SK-N-SH treated with all-trans-retinoic acid at 6 μM for 48 hours (cell line): ENCODE data around the gene STAT5A.

Experiments
- ATAC-seq: fragments of 200-7000 bp; cut with Tn5 transposase; 3 replicates; pipeline ENCODE4 v1.9.1; 2020; ENCODE audit warnings: mild to moderate bottlenecking, moderate library complexity
- ARNTL ChIP-seq: fragments of 450-650 bp; formaldehyde crosslinking; IDR thresholded peaks from 2 replicates; pipeline ENCODE4 v1.5.0; 2020; ENCODE audit warnings: low read depth, mild to moderate bottlenecking, moderate library complexity, borderline replicate concordance
- CREB5 ChIP-seq: fragments of 250-450 bp; sonication (Bioruptor Pico); IDR thresholded peaks from 2 replicates; pipeline ENCODE4 v1.5.1; 2020; ENCODE audit warnings: low read depth, mild to moderate bottlenecking, moderate library complexity
- CSDC2 ChIP-seq: fragments of 250-450 bp; sonication (Bioruptor Pico); IDR thresholded peaks from 2 replicates; pipeline ENCODE4 v1.5.0; 2020; ENCODE audit warnings: mild to moderate bottlenecking, moderate library complexity
- CSRNP3 ChIP-seq: fragments of 250-450 bp; sonication (Bioruptor Pico); IDR thresholded peaks from 2 replicates; pipeline ENCODE4 v1.5.1; 2021; ENCODE audit warnings: mild to moderate bottlenecking, moderate library complexity
- ESRRG ChIP-seq: fragments of 250-450 bp; sonication (Bioruptor Pico); IDR thresholded peaks from 2 replicates; pipeline ENCODE4 v1.6.1; 2021; ENCODE audit warnings: mild to moderate bottlenecking
- GLIS3 ChIP-seq: fragments of 250-450 bp; sonication (Bioruptor Pico); IDR thresholded peaks from 2 replicates; pipeline ENCODE4 v1.5.0; 2020; ENCODE audit warnings: mild to moderate bottlenecking, moderate library complexity
- ISL1 ChIP-seq: fragments of 250-450 bp; sonication (Bioruptor Pico); IDR thresholded peaks from 2 replicates; pipeline ENCODE4 v2.1.2; 2022; ENCODE audit warnings: mild to moderate bottlenecking, moderate library complexity
- OSR1 ChIP-seq: fragments of 250-450 bp; sonication (Bioruptor Pico); IDR thresholded peaks from 2 replicates; pipeline ENCODE4 v1.8.0; 2022; ENCODE audit warnings: moderate library complexity, mild to moderate bottlenecking, inconsistent platforms
- PATZ1 ChIP-seq: fragments of 250-450 bp; sonication (Bioruptor Pico); IDR thresholded peaks from 2 replicates; pipeline ENCODE4 v1.8.0; 2020; ENCODE audit warnings: mild to moderate bottlenecking, moderate library complexity, borderline replicate concordance
- PPARA ChIP-seq: fragments of 250-450 bp; sonication (Bioruptor Pico); IDR thresholded peaks from 2 replicates; pipeline ENCODE4 v1.5.0; 2020; ENCODE audit warnings: mild to moderate bottlenecking, borderline replicate concordance
- RARB ChIP-seq: fragments of 250-450 bp; sonication (Bioruptor Pico); IDR thresholded peaks from 2 replicates; pipeline ENCODE4 v1.8.0; 2021; ENCODE audit warnings: mild to moderate bottlenecking, moderate library complexity
- SNAI2 ChIP-seq: fragments of 250-450 bp; sonication (Bioruptor Pico); IDR thresholded peaks from 2 replicates; pipeline ENCODE4 v1.5.0; 2020; ENCODE audit warnings: mild to moderate bottlenecking, moderate library complexity
- TCF4 ChIP-seq: fragments of 250-450 bp; sonication (Bioruptor Pico); IDR thresholded peaks from 2 replicates; pipeline ENCODE4 v1.8.0; 2021; ENCODE audit warnings: mild to moderate bottlenecking, moderate library complexity, borderline replicate concordance
- ZC3H10 ChIP-seq: fragments of 250-450 bp; sonication (Bioruptor Pico); IDR thresholded peaks from 2 replicates; pipeline ENCODE4 v1.5.1; 2021; ENCODE audit warnings: mild to moderate bottlenecking, moderate library complexity
- ZFP3 ChIP-seq: fragments of 250-450 bp; sonication (Bioruptor Pico); IDR thresholded peaks from 2 replicates; pipeline ENCODE4 v1.5.0; 2020; ENCODE audit warnings: mild to moderate bottlenecking, moderate library complexity
- ZNF565 ChIP-seq: fragments of 450-650 bp; formaldehyde crosslinking; conservative IDR thresholded peaks from 2 replicates; pipeline ENCODE4 v1.5.0; 2020; ENCODE audit warnings: low read depth, mild to moderate bottlenecking, moderate library complexity
- ZNF70 ChIP-seq: fragments of 450-650 bp; formaldehyde crosslinking; IDR thresholded peaks from 2 replicates; pipeline ENCODE4 v1.5.0; 2020; ENCODE audit warnings: mild to moderate bottlenecking, moderate library complexity
- ZNF8 ChIP-seq: fragments of 450-650 bp; formaldehyde crosslinking; IDR thresholded peaks from 2 replicates; pipeline ENCODE4 v1.5.0; 2020; ENCODE audit warnings: mild to moderate bottlenecking, moderate library complexity
- TF ChIP-seq, protein P1 (sequence below): fragments of 250-450 bp; sonication (Bioruptor Pico); IDR thresholded peaks from 2 replicates; pipeline ENCODE4 v1.8.0; 2021; ENCODE audit warnings: low read depth, mild to moderate bottlenecking, moderate library complexity, borderline replicate concordance

Gene STAT5A

DNA sequence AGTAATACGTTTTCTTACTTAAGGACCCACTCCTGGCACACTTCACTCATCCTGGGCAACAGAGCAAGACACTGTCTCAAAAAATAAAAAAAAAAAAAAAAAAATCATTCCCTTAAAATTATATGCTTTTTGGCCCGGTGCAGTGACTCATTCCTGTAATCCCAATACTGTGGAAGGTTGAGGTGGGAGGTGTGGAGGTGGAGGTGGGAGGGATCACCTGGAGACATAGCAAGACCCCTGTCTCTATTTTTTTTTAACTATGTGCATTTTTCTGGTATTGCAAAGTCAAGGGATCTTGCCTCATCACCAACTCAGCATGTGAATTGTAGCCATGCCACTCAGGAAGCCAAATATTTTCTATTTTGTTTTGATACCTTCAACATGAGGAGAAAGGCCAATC, 21.8 kb upstream of the STAT5A start:
- ATAC-seq: no peak
- no peak for TF ChIP-seq ZFP3 (CRISPR knock-in tag)
- TF ChIP-seq ISL1 (CRISPR knock-in tag): no peak
- TF ChIP-seq SNAI2 (CRISPR knock-in tag): no peak
- no peak for TF ChIP-seq OSR1 (CRISPR knock-in tag)
- TF ChIP-seq ESRRG (CRISPR knock-in tag): no peak
- TF ChIP-seq ZNF8 (CRISPR knock-in tag): no peak
- no peak for TF ChIP-seq CSRNP3 (CRISPR knock-in tag)
- no peak for TF ChIP-seq ZNF70
- TF ChIP-seq ARNTL: no peak
- TF ChIP-seq PATZ1 (CRISPR knock-in tag): no peak
- no peak for TF ChIP-seq PPARA (CRISPR knock-in tag)

DNA sequence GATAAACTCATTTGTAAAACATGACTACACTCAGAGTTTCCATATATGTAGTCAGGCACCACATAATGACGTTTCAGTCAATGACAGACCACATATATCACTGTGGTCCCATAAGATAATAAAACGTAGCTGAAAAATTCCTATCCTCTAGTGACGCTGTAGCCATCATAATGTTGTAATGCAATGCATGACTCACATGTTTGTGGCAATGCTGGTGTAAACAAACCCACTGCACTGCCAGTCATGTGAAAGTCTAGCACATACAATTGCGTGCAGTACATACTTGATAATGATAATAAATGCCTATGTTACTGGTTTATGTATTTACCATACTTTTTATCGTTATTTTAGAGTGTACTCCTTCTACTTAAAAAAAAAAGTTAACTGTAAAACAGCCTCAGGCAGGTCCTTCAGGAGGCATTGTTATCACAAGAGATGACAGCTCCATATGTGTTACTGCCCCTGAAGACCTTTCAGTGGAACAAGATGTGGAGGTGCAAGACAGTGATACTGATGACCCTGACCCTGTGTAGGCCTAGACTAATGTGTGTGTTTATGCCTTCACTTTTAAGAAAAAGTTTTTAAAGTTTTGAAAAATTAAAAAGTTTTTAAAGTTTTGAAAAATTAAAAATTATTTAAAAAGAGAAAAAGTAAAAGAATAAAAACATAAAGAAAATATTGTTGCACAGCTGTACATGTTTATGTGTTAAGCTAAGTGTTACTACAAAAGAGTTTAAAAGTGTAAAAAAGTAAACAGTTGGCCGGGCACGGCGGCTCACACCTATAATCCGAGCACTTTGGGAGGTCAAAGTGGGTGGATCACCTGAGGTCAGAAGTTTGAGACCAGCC, 21.2 kb upstream of the STAT5A start:
- no peak; the same call in 2 of the 3 replicates for ATAC-seq
- TF ChIP-seq CREB5 (no peak), CSRNP3 (CRISPR knock-in tag) (no peak), ZC3H10 (CRISPR knock-in tag) (no peak), PPARA (CRISPR knock-in tag) (no peak), ZNF70 (no peak), PATZ1 (CRISPR knock-in tag) (no peak), ZNF565 (CRISPR knock-in tag) (no peak), OSR1 (CRISPR knock-in tag) (no peak), GLIS3 (no peak), ZFP3 (CRISPR knock-in tag) (no peak), CSDC2 (CRISPR knock-in tag) (no peak), ESRRG (CRISPR knock-in tag) (no peak), ARNTL (no peak)
- TF ChIP-seq, protein P1, sequence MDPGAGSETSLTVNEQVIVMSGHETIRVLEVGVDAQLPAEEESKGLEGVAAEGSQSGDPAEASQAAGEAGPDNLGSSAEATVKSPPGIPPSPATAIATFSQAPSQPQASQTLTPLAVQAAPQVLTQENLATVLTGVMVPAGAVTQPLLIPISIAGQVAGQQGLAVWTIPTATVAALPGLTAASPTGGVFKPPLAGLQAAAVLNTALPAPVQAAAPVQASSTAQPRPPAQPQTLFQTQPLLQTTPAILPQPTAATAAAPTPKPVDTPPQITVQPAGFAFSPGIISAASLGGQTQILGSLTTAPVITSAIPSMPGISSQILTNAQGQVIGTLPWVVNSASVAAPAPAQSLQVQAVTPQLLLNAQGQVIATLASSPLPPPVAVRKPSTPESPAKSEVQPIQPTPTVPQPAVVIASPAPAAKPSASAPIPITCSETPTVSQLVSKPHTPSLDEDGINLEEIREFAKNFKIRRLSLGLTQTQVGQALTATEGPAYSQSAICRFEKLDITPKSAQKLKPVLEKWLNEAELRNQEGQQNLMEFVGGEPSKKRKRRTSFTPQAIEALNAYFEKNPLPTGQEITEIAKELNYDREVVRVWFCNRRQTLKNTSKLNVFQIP (CRISPR knock-in tag): no peak
- TF ChIP-seq, all 23 proteins: peak for 0

- ATAC-seq: no peak
Observed at GRCh38 chr17:42268236-42268635, 20.1 kb upstream of the STAT5A start.

More at GRCh38 chr17:42268236-42268635, 20.1 kb upstream of the STAT5A start:
- no peak for TF ChIP-seq ZC3H10 (CRISPR knock-in tag)
- TF ChIP-seq CSDC2 (CRISPR knock-in tag): no peak
- TF ChIP-seq CREB5: no peak
- no peak for TF ChIP-seq RARB (CRISPR knock-in tag)
- TF ChIP-seq TCF4 (CRISPR knock-in tag): no peak
- TF ChIP-seq ZNF8 (CRISPR knock-in tag): no peak
